Smooth muscle cell (in vitro differentiated cells): ENCODE results near the gene CAMKK2. TPM values are rescaled to one million over a fixed set of nuclear protein-coding genes. Genes with fewer than 3 reads are reported as not detected.

Source experiments
- DNase-seq: peaks from one replicate; lab custom pipeline; 2025; ENCODE audit not compliant: unreplicated experiment; lab: John Stamatoyannopoulos, UW
- H2AFZ ChIP-seq: fragments of 200-600 bp; sonication (generic); 2 replicates; pipeline ENCODE4 v1.6.0; 2016; ENCODE audit warnings: antibody characterized with exemption, low read depth, mild to moderate bottlenecking
- H3F3A ChIP-seq: fragments of 200-600 bp; sonication (generic); 2 replicates; pipeline ENCODE4 v1.6.0; 2017; ENCODE audit warnings: antibody characterized with exemption, low read depth
- H3K27ac ChIP-seq: fragments of 200-600 bp; sonication (generic); 2 replicates; pipeline ENCODE4 v1.5.1; 2016; ENCODE audit warnings: low read depth, mild to moderate bottlenecking
- H3K27me3 ChIP-seq: fragments of 200-600 bp; sonication (generic); 2 replicates; pipeline ENCODE4 v1.6.1; 2016; ENCODE audit warnings: low read depth, mild to moderate bottlenecking
- H3K36me3 ChIP-seq: fragments of 200-600 bp; sonication (generic); 2 replicates; pipeline ENCODE4 v1.5.1; 2016; ENCODE audit warnings: low read depth
- H3K4me1 ChIP-seq: fragments of 200-600 bp; sonication (generic); 2 replicates; pipeline ENCODE4 v1.5.1; 2016; ENCODE audit warnings: low read depth
- H3K4me2 ChIP-seq: fragments of 200-600 bp; sonication (generic); 2 replicates; pipeline ENCODE4 v1.6.0; 2016; ENCODE audit warnings: mild to moderate bottlenecking
- H3K4me3 ChIP-seq: fragments of 200-600 bp; sonication (generic); 2 replicates; pipeline ENCODE4 v1.5.1; 2016; ENCODE audit warnings: mild to moderate bottlenecking
- H3K79me2 ChIP-seq: fragments of 200-600 bp; sonication (generic); 2 replicates; pipeline ENCODE4 v1.6.0; 2016; ENCODE audit warnings: low read depth, mild to moderate bottlenecking
- H3K9ac ChIP-seq: fragments of 200-600 bp; sonication (generic); 2 replicates; pipeline ENCODE4 v1.6.0; 2016; ENCODE audit warnings: low read depth
- H3K9me3 ChIP-seq: fragments of 200-600 bp; sonication (generic); replicated peaks from 2 replicates; pipeline ENCODE4 v1.5.1; 2016; ENCODE audit warnings: low read depth
- H4K20me1 ChIP-seq: fragments of 200-600 bp; sonication (generic); 2 replicates; pipeline ENCODE4 v1.6.0; 2016; ENCODE audit warnings: low read depth
- CTCF ChIP-seq: fragments of 200-600 bp; sonication (generic); IDR thresholded peaks from 2 replicates; pipeline ENCODE4 v1.5.1; 2017; ENCODE audit warnings: borderline replicate concordance, mild to moderate bottlenecking, antibody characterized with exemption; ENCODE audit not compliant: insufficient read depth, poor library complexity, severe bottlenecking
- WGBS: methylation state at CpG from one replicate; pipeline ENCODE4 v1.1.7; 2016; ENCODE audit warnings: low lambda C conversion rate; 5-methylcytosine and 5-hydroxymethylcytosine counted together
- polyA plus RNA-seq: library from polyadenylated mRNA; unstranded; fragments of >200 nt; fragmentation: Nextera tagmentation; extraction: Ambion mirVana; gene quantifications from 2 replicates; pipeline ENCODE4 v1.2.1, GENCODE V29; 2016
- total RNA-seq: library from RNA; depleted of rRNA; stranded (reverse); fragments of >200 nt; gene quantifications from 2 replicates; pipeline ENCODE4 v1.2.3, GENCODE V29; 2014

The CAMKK2 gene
- total and polyA plus RNA-seq, 2 experiments from 2014 or later: 13.3 to 23.4 TPM

- no peak for DNase-seq
- TF ChIP-seq CTCF: no peak
- Histone ChIP-seq H3K4me2 (no peak overlapping the region), H3K36me3 (no peaks in the 10 kb centered on the region), H3K9me3 (no peaks in the 10 kb centered on the region), H3K27me3 (no peaks in the 10 kb centered on the region), H3F3A (no peaks in the 10 kb centered on the region), H3K27ac (no peak overlapping the region), H3K79me2 (no peaks in the 10 kb centered on the region), H2AFZ (no peak overlapping the region), H3K9ac (no peak overlapping the region), H3K4me1 (no peaks in the 10 kb centered on the region), H3K4me3 (no peak overlapping the region), H4K20me1 (no peaks in the 10 kb centered on the region)
- WGBS: 96% methylated on average over 3 of the region's 3 CpGs
Measured at GRCh38 chr12:121219353-121219986, 77.0 kb downstream of the CAMKK2 start.

- H3K27me3 ChIP-seq: no peaks in the 10 kb centered on the region
Measured at GRCh38 chr12:121218588-121219352, 77.7 kb downstream of the CAMKK2 start.

GRCh38 chr12:121217761-121218160 is 78.7 kb downstream of the CAMKK2 start:
- Histone ChIP-seq H3K36me3 (no peaks in the 10 kb centered on the region), H3K4me2 (no peak overlapping the region), H3K9ac (no peak overlapping the region), H3K4me3 (no peak overlapping the region), H3K27ac (no peak overlapping the region), H3K9me3 (no peaks in the 10 kb centered on the region), H2AFZ (no peak overlapping the region), H4K20me1 (no peaks in the 10 kb centered on the region), H3F3A (peaks cover 9% of the 10 kb centered on the region), H3K4me1 (no peaks in the 10 kb centered on the region), H3K79me2 (no peaks in the 10 kb centered on the region), H3K27me3 (no peaks in the 10 kb centered on the region)
- WGBS: 71% methylated on average over 5 of the region's 5 CpGs
- TF ChIP-seq CTCF: no peak
- DNase-seq: no peak

More at GRCh38 chr12:121218588-121219352, 77.7 kb downstream of the CAMKK2 start:
- H3K27ac ChIP-seq: no peak overlapping the region
- TF ChIP-seq CTCF: no peak
- H4K20me1 ChIP-seq: no peaks in the 10 kb centered on the region
- H3K4me2 ChIP-seq: no peak overlapping the region
- no peak overlapping the region for H2AFZ ChIP-seq
- no peak overlapping the region for H3K4me3 ChIP-seq
- H3K36me3 ChIP-seq: no peaks in the 10 kb centered on the region
- H3K9me3 ChIP-seq: no peaks in the 10 kb centered on the region
- WGBS: 91% methylated on average over 18 of the region's 18 CpGs
- H3K9ac ChIP-seq: no peak overlapping the region
- no peaks in the 10 kb centered on the region for H3K4me1 ChIP-seq
- no peaks in the 10 kb centered on the region for H3K79me2 ChIP-seq
- peaks cover 2% of the 10 kb centered on the region for H3F3A ChIP-seq
- DNase-seq: no peak
